ENCODE data around the gene ZNF277.

Gene ZNF277

GRCh38 chr7:112197322-112197721 lies 9.2 kb upstream of the ZNF277 start:
- Histone ChIP-seq H3K4me1 (ENCODE audit: control insufficient read depth in 1 of 2, insufficient read depth in 2 of 2, low read length in 2 of 2) (no peaks in the 10 kb centered on the region), H3K36me3 (ENCODE audit: control insufficient read depth in 1 of 2, insufficient read depth in 2 of 2, low read length in 2 of 2) (no peaks in the 10 kb centered on the region), H3K9me3 (ENCODE audit: control insufficient read depth in 1 of 2, low read length in 2 of 2) (no peaks in the 10 kb centered on the region), H3K4me3 (ENCODE audit: low read depth in 1 of 2, low read length in 2 of 2) (no peak overlapping the region), H3K27me3 (ENCODE audit: control insufficient read depth in 1 of 2, insufficient read depth in 2 of 2, low read length in 2 of 2) (peaks cover 0 to 13% of the 10 kb centered on the region in 2 donors), H3K9ac (ENCODE audit: low read depth in 1 of 2, low read length in 2 of 2) (no peak overlapping the region), H3K27ac (ENCODE audit: low read depth, low read length) (no peak overlapping the region)

GRCh38 chr7:112199035-112199655 lies 7.3 kb upstream of the ZNF277 start:
- Histone ChIP-seq H3K4me1 (ENCODE audit: control insufficient read depth in 1 of 2, insufficient read depth in 2 of 2, low read length in 2 of 2) (peaks cover 0 to 6% of the 10 kb centered on the region in 2 donors), H3K27me3 (ENCODE audit: control insufficient read depth in 1 of 2, insufficient read depth in 2 of 2, low read length in 2 of 2) (peaks cover 12 to 22% of the 10 kb centered on the region in 2 donors), H3K9ac (ENCODE audit: low read depth in 1 of 2, low read length in 2 of 2) (no peak overlapping the region), H3K9me3 (ENCODE audit: control insufficient read depth in 1 of 2, low read length in 2 of 2) (no peaks in the 10 kb centered on the region), H3K36me3 (ENCODE audit: control insufficient read depth in 1 of 2, insufficient read depth in 2 of 2, low read length in 2 of 2) (no peaks in the 10 kb centered on the region), H3K4me3 (ENCODE audit: low read depth in 1 of 2, low read length in 2 of 2) (no peak overlapping the region), H3K27ac (ENCODE audit: low read depth, low read length) (no peak overlapping the region)

GRCh38 chr7:112199672-112200071 lies 6.8 kb upstream of the ZNF277 start:
- Histone ChIP-seq H3K27me3 (ENCODE audit: control insufficient read depth in 1 of 2, insufficient read depth in 2 of 2, low read length in 2 of 2) (peaks cover 14 to 27% of the 10 kb centered on the region in 2 donors), H3K4me3 (ENCODE audit: low read depth in 1 of 2, low read length in 2 of 2) (no peak overlapping the region), H3K9me3 (ENCODE audit: control insufficient read depth in 1 of 2, low read length in 2 of 2) (no peaks in the 10 kb centered on the region), H3K36me3 (ENCODE audit: control insufficient read depth in 1 of 2, insufficient read depth in 2 of 2, low read length in 2 of 2) (no peaks in the 10 kb centered on the region), H3K9ac (ENCODE audit: low read depth in 1 of 2, low read length in 2 of 2) (no peak overlapping the region), H3K27ac (ENCODE audit: low read depth, low read length) (no peak overlapping the region), H3K4me1 (ENCODE audit: control insufficient read depth in 1 of 2, insufficient read depth in 2 of 2, low read length in 2 of 2) (peaks cover 2 to 11% of the 10 kb centered on the region in 2 donors)

- Histone ChIP-seq H3K27ac (ENCODE audit: low read depth, low read length) (no peak overlapping the region), H3K36me3 (ENCODE audit: control insufficient read depth in 1 of 2, insufficient read depth in 2 of 2, low read length in 2 of 2) (no peaks in the 10 kb centered on the region), H3K4me1 (ENCODE audit: control insufficient read depth in 1 of 2, insufficient read depth in 2 of 2, low read length in 2 of 2) (peaks cover 8 to 21% of the 10 kb centered on the region in 2 donors), H3K9ac (ENCODE audit: low read depth in 1 of 2, low read length in 2 of 2) (no peak overlapping the region), H3K27me3 (ENCODE audit: control insufficient read depth in 1 of 2, insufficient read depth in 2 of 2, low read length in 2 of 2) (peaks cover 14 to 31% of the 10 kb centered on the region in 2 donors), H3K9me3 (ENCODE audit: control insufficient read depth in 1 of 2, low read length in 2 of 2) (no peaks in the 10 kb centered on the region), H3K4me3 (ENCODE audit: low read depth in 1 of 2, low read length in 2 of 2) (no peak overlapping the region)
These were observed 5.1 kb upstream of the ZNF277 start for GRCh38 chr7:112201411-112201810.

GRCh38 chr7:112201839-112202238 lies 4.7 kb upstream of the ZNF277 start:
- H3K27me3 ChIP-seq (ENCODE audit: control insufficient read depth in 1 of 2, insufficient read depth in 2 of 2, low read length in 2 of 2), result peaks cover 14 to 31% of the 10 kb centered on the region in 2 donors
- no peaks in the 10 kb centered on the region for H3K9me3 ChIP-seq (ENCODE audit: control insufficient read depth in 1 of 2, low read length in 2 of 2)
- H3K9ac ChIP-seq (ENCODE audit: low read depth in 1 of 2, low read length in 2 of 2), result no peak overlapping the region
- no peaks in the 10 kb centered on the region for H3K36me3 ChIP-seq (ENCODE audit: control insufficient read depth in 1 of 2, insufficient read depth in 2 of 2, low read length in 2 of 2)
- H3K4me3 ChIP-seq (ENCODE audit: low read depth in 1 of 2, low read length in 2 of 2), result no peak overlapping the region
- H3K4me1 ChIP-seq (ENCODE audit: control insufficient read depth in 1 of 2, insufficient read depth in 2 of 2, low read length in 2 of 2), result peaks cover 8 to 21% of the 10 kb centered on the region in 2 donors
- H3K27ac ChIP-seq (ENCODE audit: low read depth, low read length), result no peak overlapping the region

- H3K36me3 ChIP-seq (ENCODE audit: control insufficient read depth in 1 of 2, insufficient read depth in 2 of 2, low read length in 2 of 2), result no peaks in the 10 kb centered on the region
- H3K4me1 ChIP-seq (ENCODE audit: control insufficient read depth in 1 of 2, insufficient read depth in 2 of 2, low read length in 2 of 2), result peaks cover 14 to 21% of the 10 kb centered on the region in 2 donors
- no peak overlapping the region for H3K9ac ChIP-seq (ENCODE audit: low read depth in 1 of 2, low read length in 2 of 2)
- H3K27ac ChIP-seq (ENCODE audit: low read depth, low read length), result no peak overlapping the region
- no peaks in the 10 kb centered on the region for H3K9me3 ChIP-seq (ENCODE audit: control insufficient read depth in 1 of 2, low read length in 2 of 2)
- H3K27me3 ChIP-seq (ENCODE audit: control insufficient read depth in 1 of 2, insufficient read depth in 2 of 2, low read length in 2 of 2), result peaks cover 14 to 31% of the 10 kb centered on the region in 2 donors
- H3K4me3 ChIP-seq (ENCODE audit: low read depth in 1 of 2, low read length in 2 of 2), result no peak overlapping the region
These were observed 3.7 kb upstream of the ZNF277 start for GRCh38 chr7:112202816-112203215.

- Histone ChIP-seq H3K4me3 (ENCODE audit: low read depth in 1 of 2, low read length in 2 of 2) (no peak overlapping the region), H3K9me3 (ENCODE audit: control insufficient read depth in 1 of 2, low read length in 2 of 2) (no peaks in the 10 kb centered on the region), H3K4me1 (ENCODE audit: control insufficient read depth in 1 of 2, insufficient read depth in 2 of 2, low read length in 2 of 2) (peaks cover 14 to 21% of the 10 kb centered on the region in 2 donors), H3K27ac (ENCODE audit: low read depth, low read length) (no peak overlapping the region), H3K27me3 (ENCODE audit: control insufficient read depth in 1 of 2, insufficient read depth in 2 of 2, low read length in 2 of 2) (peaks cover 14 to 31% of the 10 kb centered on the region in 2 donors), H3K36me3 (ENCODE audit: control insufficient read depth in 1 of 2, insufficient read depth in 2 of 2, low read length in 2 of 2) (no peaks in the 10 kb centered on the region), H3K9ac (ENCODE audit: low read depth in 1 of 2, low read length in 2 of 2) (no peak overlapping the region)
These were observed 3.1 kb upstream of the ZNF277 start for GRCh38 chr7:112203365-112203739.

- H3K9me3 ChIP-seq (ENCODE audit: control insufficient read depth in 1 of 2, low read length in 2 of 2), result no peaks in the 10 kb centered on the region
- peak overlapping the region; percentile 50 to 76 for H3K9ac ChIP-seq (ENCODE audit: low read depth in 1 of 2, low read length in 2 of 2)
- H3K27ac ChIP-seq (ENCODE audit: low read depth, low read length), result peak overlapping the region; percentile 39
- H3K4me1 ChIP-seq (ENCODE audit: control insufficient read depth in 1 of 2, insufficient read depth in 2 of 2, low read length in 2 of 2), result peaks cover 14 to 21% of the 10 kb centered on the region in 2 donors
- H3K36me3 ChIP-seq (ENCODE audit: control insufficient read depth in 1 of 2, insufficient read depth in 2 of 2, low read length in 2 of 2), result no peaks in the 10 kb centered on the region
- peaks cover 14 to 31% of the 10 kb centered on the region in 2 donors for H3K27me3 ChIP-seq (ENCODE audit: control insufficient read depth in 1 of 2, insufficient read depth in 2 of 2, low read length in 2 of 2)
- H3K4me3 ChIP-seq (ENCODE audit: low read depth in 1 of 2, low read length in 2 of 2), result peak overlapping the region; percentile 97 to 98
These were observed 1.8 kb upstream of the ZNF277 start for GRCh38 chr7:112204499-112205342.

- Histone ChIP-seq H3K27ac (ENCODE audit: low read depth, low read length) (peak overlapping the region; percentile 39), H3K9me3 (ENCODE audit: control insufficient read depth in 1 of 2, low read length in 2 of 2) (no peaks in the 10 kb centered on the region), H3K27me3 (ENCODE audit: control insufficient read depth in 1 of 2, insufficient read depth in 2 of 2, low read length in 2 of 2) (peaks cover 14 to 31% of the 10 kb centered on the region in 2 donors), H3K4me3 (ENCODE audit: low read depth in 1 of 2, low read length in 2 of 2) (peak overlapping the region; percentile 97 to 98), H3K36me3 (ENCODE audit: control insufficient read depth in 1 of 2, insufficient read depth in 2 of 2, low read length in 2 of 2) (no peaks in the 10 kb centered on the region), H3K9ac (ENCODE audit: low read depth in 1 of 2, low read length in 2 of 2) (peak overlapping the region; percentile 50 to 76), H3K4me1 (ENCODE audit: control insufficient read depth in 1 of 2, insufficient read depth in 2 of 2, low read length in 2 of 2) (peaks cover 14 to 21% of the 10 kb centered on the region in 2 donors)
These were observed 905 bp upstream of the ZNF277 start for GRCh38 chr7:112205343-112206237.

Measured in duodenal mucosa (tissue), 2 donors.